GM12878 (cell line): Measurements from ENCODE around the gene SLC15A3. TPM values are rescaled to one million over a fixed set of nuclear protein-coding genes. Genes with fewer than 3 reads are reported as not detected.

Experiments
- ATAC-seq: fragments of 200-7000 bp; cut with Tn5 transposase; 3 replicates; pipeline ENCODE4 v1.9.1; 2020; ENCODE audit warnings: mild to moderate bottlenecking, moderate library complexity
- BruUV-seq: library from RNA; stranded (reverse); fragments of 400-500 nt; replicated peaks from 2 replicates; lab custom pipeline; 2021; lab: Mats Ljungman, UMichigan
- CTCF ChIA-PET: fragments of 300-600 bp; sonication (Branson Sonifier 250); formaldehyde crosslinking; extraction: SDS; loops from one replicate; lab custom pipeline; 2021; ENCODE audit warnings: inconsistent platforms; lab: Yijun Ruan, JAX
- POLR2A ChIA-PET: fragments of 350-600 bp; formaldehyde crosslinking; extraction: SDS; loops from one replicate; lab custom pipeline; 2021; ENCODE audit warnings: inconsistent platforms; lab: Charles Lee
- RAD21 ChIA-PET: fragments of 300-600 bp; sonication (Branson Sonifier 250); formaldehyde crosslinking; loops from one replicate; lab custom pipeline; 2023; ENCODE audit warnings: antibody characterized with exemption; ENCODE audit not compliant: unreplicated experiment; lab: Charles Lee
- SMC1A ChIA-PET: fragments of 300-600 bp; sonication (Branson Sonifier 250); formaldehyde crosslinking; loops from one replicate; lab custom pipeline; 2023; ENCODE audit not compliant: unreplicated experiment, uncharacterized antibody; lab: Charles Lee
- DNase-seq: peaks from one replicate; pipeline ENCODE4 v3.0.0-alpha.2; 2011; ENCODE audit warnings: low read depth, low spot score
- FAIRE-seq: peaks from 3 replicates; lab custom pipeline; 2011; peaks lifted over from hg19 to GRCh38; lab: Jason Lieb, UNC
- H2AFZ ChIP-seq: 2 replicates; pipeline ENCODE4 v1.6.0; 2011; ENCODE audit warnings: low read depth, low read length, control low read depth; ENCODE audit not compliant: control insufficient read depth
- H3K27ac ChIP-seq: 2 replicates; pipeline ENCODE4 v1.5.1; 2011; ENCODE audit warnings: control low read depth; ENCODE audit not compliant: control insufficient read depth, insufficient read depth
- H3K27me3 ChIP-seq, 2 experiments: replicated peaks in 1 of 2; 2 replicates each; pipeline versions ENCODE4 v1.6.0 to v1.6.1; 2011; ENCODE audit warnings: low read length in 1 of 2; ENCODE audit not compliant: control insufficient read depth in 2 of 2, insufficient read depth in 2 of 2
- H3K36me3 ChIP-seq, 2 experiments: 2 replicates each; pipeline ENCODE4 v1.5.1; 2011; ENCODE audit warnings: low read length in 1 of 2; ENCODE audit not compliant: control insufficient read depth in 2 of 2, insufficient read depth in 2 of 2
- H3K4me1 ChIP-seq: 2 replicates; pipeline ENCODE4 v1.6.1; 2011; ENCODE audit warnings: mild to moderate bottlenecking, low read length, moderate library complexity, mixed read lengths; ENCODE audit not compliant: control insufficient read depth, insufficient read depth
- H3K4me2 ChIP-seq: 2 replicates; pipeline ENCODE4 v1.6.0; 2011; ENCODE audit warnings: control low read depth; ENCODE audit not compliant: control insufficient read depth, insufficient read depth
- H3K4me3 ChIP-seq: fragments of 200-600 bp; sonication (generic); 2 replicates; pipeline ENCODE4 v1.5.1; 2016
- H3K79me2 ChIP-seq: 2 replicates; pipeline ENCODE4 v1.6.0; 2011; ENCODE audit warnings: low read length; ENCODE audit not compliant: control insufficient read depth, insufficient read depth
- H3K9ac ChIP-seq: 2 replicates; pipeline ENCODE4 v1.8.0; 2011; ENCODE audit warnings: low read length, control low read depth, mixed read lengths; ENCODE audit not compliant: control insufficient read depth, insufficient read depth
- H3K9me3 ChIP-seq: replicated peaks from 3 replicates; pipeline ENCODE4 v1.5.1; 2011; ENCODE audit warnings: mild to moderate bottlenecking, low read length; ENCODE audit not compliant: control insufficient read depth, insufficient read depth
- H4K20me1 ChIP-seq: 2 replicates; pipeline ENCODE4 v1.6.0; 2011; ENCODE audit not compliant: control insufficient read depth, insufficient read depth
- ASH2L ChIP-seq: fragments of 300-600, 200-600 bp; sonication (generic); IDR thresholded peaks from 2 replicates; pipeline ENCODE4 v1.6.1; 2017; ENCODE audit warnings: low read depth, mild to moderate bottlenecking, borderline replicate concordance
- ATF3 ChIP-seq: IDR thresholded peaks from 2 replicates; pipeline ENCODE4 v1.6.1; 2011; ENCODE audit warnings: low read depth, mild to moderate bottlenecking, low read length, moderate library complexity, borderline replicate concordance; ENCODE audit errors: extremely low read depth
- BACH1 ChIP-seq: fragments of 450-650 bp; IDR thresholded peaks from 2 replicates; pipeline ENCODE4 v1.6.1; 2017; ENCODE audit warnings: mild to moderate bottlenecking, borderline replicate concordance
- HDAC6 ChIP-seq: fragments of 200-600 bp; sonication (generic); IDR thresholded peaks from one replicate; pipeline ENCODE4 v1.8.0; 2017; ENCODE audit warnings: antibody characterized with exemption; ENCODE audit not compliant: unreplicated experiment
- IKZF2 ChIP-seq, 2 experiments: fragments of 450-650 bp; IDR thresholded peaks; 2 replicates each; pipeline ENCODE4 v1.6.1; 2017; ENCODE audit warnings: mild to moderate bottlenecking in 2 of 2, moderate library complexity in 2 of 2
- MTA2 ChIP-seq: fragments of 450-650 bp; IDR thresholded peaks from 2 replicates; pipeline ENCODE4 v1.6.1; 2016; ENCODE audit warnings: low read depth, mild to moderate bottlenecking, moderate library complexity
- MYB ChIP-seq: fragments of 150-350 bp; IDR thresholded peaks from 2 replicates; pipeline ENCODE4 v1.6.1; 2014; ENCODE audit warnings: mild to moderate bottlenecking, low read depth, low read length, borderline replicate concordance
- NBN ChIP-seq: fragments of 450-650 bp; IDR thresholded peaks from 2 replicates; pipeline ENCODE4 v1.6.1; 2016
- POU2F2 ChIP-seq: IDR thresholded peaks from 3 replicates; pipeline ENCODE4 v1.6.1; 2011; ENCODE audit warnings: low read depth, mild to moderate bottlenecking, low read length, borderline replicate concordance
- RAD21 ChIP-seq: IDR thresholded peaks from 2 replicates; pipeline ENCODE4 v1.6.1; 2011; ENCODE audit warnings: mild to moderate bottlenecking, low read depth, low read length, moderate library complexity; ENCODE audit not compliant: insufficient read depth
- RBBP5 ChIP-seq: fragments of 200-600 bp; sonication (generic); conservative IDR thresholded peaks from 2 replicates; pipeline ENCODE4 v1.6.1; 2016
- TBL1XR1 ChIP-seq: IDR thresholded peaks from 2 replicates; pipeline ENCODE4 v1.6.1; 2012; ENCODE audit warnings: low read depth, low read length, improper control_type of control experiment
- ZNF384 ChIP-seq: IDR thresholded peaks from 2 replicates; pipeline ENCODE4 v1.6.1; 2012; ENCODE audit warnings: low read depth, mild to moderate bottlenecking, low read length, improper control_type of control experiment, borderline replicate concordance
- WGBS: methylation state at CpG from one replicate; pipeline ENCODE4 v1.1.6; 2016; ENCODE audit warnings: low lambda C conversion rate; ENCODE audit not compliant: insufficient replicate concordance, insufficient coverage; ENCODE audit errors: missing lambda C conversion rate; 5-methylcytosine and 5-hydroxymethylcytosine counted together
- in situ Hi-C: fragments of 300-500 bp; cut with MboI; formaldehyde crosslinking; loops from 9 replicates; pipeline ENCODE4 v1.14.3; 2018; ENCODE audit warnings: mixed read lengths
- intact Hi-C: fragments of 100-400 bp; cut with micrococcal nuclease; formaldehyde crosslinking; loops from one replicate; pipeline ENCODE4 v1.14.2; 2022; ENCODE audit not compliant: unreplicated experiment
- polyA plus RNA-seq, 11 experiments: library from polyadenylated mRNA; depleted of rRNA in 4 of 11; unstranded in 6 of 11; stranded (reverse) in 5 of 11; fragments of >200 nt; fragmentation: Nextera tagmentation in 4 of 11; fragmentation: Illumina TruSeq in 1 of 11; extraction: Ambion mirVana in 4 of 11; extraction: Trizol in 1 of 11; gene quantifications; 1 replicate in 1 of 11; 2 replicates in 10 of 11; pipeline versions ENCODE4 v1.2.1 to v1.2.3, GENCODE V29; 2011 to 2016; ENCODE audit warnings: inconsistent platforms in 2 of 11, missing spikeins in 2 of 11, low read depth in 1 of 11
- total RNA-seq, 4 experiments: library from RNA; depleted of rRNA in 3 of 4; stranded (reverse); fragments of >200 nt in 3 of 4; fragmentation: Illumina TruSeq in 1 of 4; extraction: Trizol in 1 of 4; gene quantifications; 2 replicates each; pipeline versions ENCODE4 v1.2.1 to v1.2.3, GENCODE V29; 2013 to 2021
- TF ChIP-seq, protein P1 (sequence below): IDR thresholded peaks from 2 replicates; pipeline ENCODE4 v1.6.1; 2012; ENCODE audit warnings: low read depth, low read length, improper control_type of control experiment
- TF ChIP-seq, protein P2 (sequence below): fragments of 450-650 bp; formaldehyde crosslinking; IDR thresholded peaks from 2 replicates; pipeline ENCODE4 v1.4.0; 2020; ENCODE audit warnings: mild to moderate bottlenecking, moderate library complexity
- TF ChIP-seq, protein P3 (sequence below): IDR thresholded peaks from 2 replicates; pipeline ENCODE4 v1.6.1; 2011; ENCODE audit warnings: borderline replicate concordance, low read depth, mild to moderate bottlenecking, moderate library complexity, low read length; ENCODE audit not compliant: insufficient read depth, poor library complexity, severe bottlenecking

The SLC15A3 gene
- total and polyA plus RNA-seq, 10 of the 15 experiments (the other 5 are each of a cell fraction or from before 2014, with no cell fraction given): 17.7 to 102 (median 55.8) TPM

GRCh38 chr11:60970369-60970774 lies 18.4 kb upstream of the SLC15A3 start:
- RAD21 ChIA-PET: interaction anchor here (0.5 to 3.7 kb wide), 16 partner anchors 8 to 217 kb away, joined by 3 to 27 read pairs (median 4); partner anchors contain the start of gene SLC15A3
- Histone ChIP-seq H3K4me3 (no peak overlapping the region), H3K4me1 (peaks cover 6% of the 10 kb centered on the region; the same call in 1 of the 2 replicates), H3K27me3 (no peaks in the 10 kb centered on the region), H2AFZ (peak overlapping the region; percentile 16; the same call in 1 of the 2 replicates), H3K9ac (no peak overlapping the region), H3K4me2 (no peak overlapping the region), H3K36me3 (no peaks in the 10 kb centered on the region), H3K79me2 (no peaks in the 10 kb centered on the region), H3K9me3 (peaks cover 3% of the 10 kb centered on the region), H4K20me1 (no peaks in the 10 kb centered on the region), H3K27ac (no peak overlapping the region)
- DNase-seq (no peak), FAIRE-seq (peak; percentile 35), ATAC-seq (peak; percentile 96)
- in situ Hi-C loops: no loop called here
- SMC1A ChIA-PET: interaction anchor here (0.7 to 4.5 kb wide), 30 partner anchors 9 to 220 kb away, joined by 3 to 29 read pairs (median 4); no protein-coding TSS in a partner anchor
- WGBS: under 1% methylated on average over 9 of the region's 9 CpGs
- CTCF ChIA-PET: interaction anchor here (0.5 to 3.8 kb wide), 41 partner anchors 10 to 216 kb away, joined by 3 to 46 read pairs (median 5); partner anchors contain the start of genes TMEM109 and TMEM132A
- no TSS peak for BruUV-seq
- intact Hi-C loops: loop anchor here (1.0 kb wide), 2 partner anchors 159 to 217 kb away; no protein-coding TSS in a partner anchor
- POLR2A ChIA-PET: interaction anchor here (1.3 to 1.8 kb wide), 2 partner anchors 72 to 74 kb away, joined by 3 to 5 read pairs; no protein-coding TSS in a partner anchor
- 0 out of 2 replicates have a peak, but pooled peaks have one; percentile 19 for TF ChIP-seq BACH1
- no peak for TF ChIP-seq RBBP5
- no peak for TF ChIP-seq ZNF384
- TF ChIP-seq NBN: no peak
- no peak for TF ChIP-seq MYB
- TF ChIP-seq, protein P1, sequence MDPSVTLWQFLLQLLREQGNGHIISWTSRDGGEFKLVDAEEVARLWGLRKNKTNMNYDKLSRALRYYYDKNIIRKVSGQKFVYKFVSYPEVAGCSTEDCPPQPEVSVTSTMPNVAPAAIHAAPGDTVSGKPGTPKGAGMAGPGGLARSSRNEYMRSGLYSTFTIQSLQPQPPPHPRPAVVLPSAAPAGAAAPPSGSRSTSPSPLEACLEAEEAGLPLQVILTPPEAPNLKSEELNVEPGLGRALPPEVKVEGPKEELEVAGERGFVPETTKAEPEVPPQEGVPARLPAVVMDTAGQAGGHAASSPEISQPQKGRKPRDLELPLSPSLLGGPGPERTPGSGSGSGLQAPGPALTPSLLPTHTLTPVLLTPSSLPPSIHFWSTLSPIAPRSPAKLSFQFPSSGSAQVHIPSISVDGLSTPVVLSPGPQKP: no peak
- no peak for TF ChIP-seq TBL1XR1
- TF ChIP-seq, protein P2, sequence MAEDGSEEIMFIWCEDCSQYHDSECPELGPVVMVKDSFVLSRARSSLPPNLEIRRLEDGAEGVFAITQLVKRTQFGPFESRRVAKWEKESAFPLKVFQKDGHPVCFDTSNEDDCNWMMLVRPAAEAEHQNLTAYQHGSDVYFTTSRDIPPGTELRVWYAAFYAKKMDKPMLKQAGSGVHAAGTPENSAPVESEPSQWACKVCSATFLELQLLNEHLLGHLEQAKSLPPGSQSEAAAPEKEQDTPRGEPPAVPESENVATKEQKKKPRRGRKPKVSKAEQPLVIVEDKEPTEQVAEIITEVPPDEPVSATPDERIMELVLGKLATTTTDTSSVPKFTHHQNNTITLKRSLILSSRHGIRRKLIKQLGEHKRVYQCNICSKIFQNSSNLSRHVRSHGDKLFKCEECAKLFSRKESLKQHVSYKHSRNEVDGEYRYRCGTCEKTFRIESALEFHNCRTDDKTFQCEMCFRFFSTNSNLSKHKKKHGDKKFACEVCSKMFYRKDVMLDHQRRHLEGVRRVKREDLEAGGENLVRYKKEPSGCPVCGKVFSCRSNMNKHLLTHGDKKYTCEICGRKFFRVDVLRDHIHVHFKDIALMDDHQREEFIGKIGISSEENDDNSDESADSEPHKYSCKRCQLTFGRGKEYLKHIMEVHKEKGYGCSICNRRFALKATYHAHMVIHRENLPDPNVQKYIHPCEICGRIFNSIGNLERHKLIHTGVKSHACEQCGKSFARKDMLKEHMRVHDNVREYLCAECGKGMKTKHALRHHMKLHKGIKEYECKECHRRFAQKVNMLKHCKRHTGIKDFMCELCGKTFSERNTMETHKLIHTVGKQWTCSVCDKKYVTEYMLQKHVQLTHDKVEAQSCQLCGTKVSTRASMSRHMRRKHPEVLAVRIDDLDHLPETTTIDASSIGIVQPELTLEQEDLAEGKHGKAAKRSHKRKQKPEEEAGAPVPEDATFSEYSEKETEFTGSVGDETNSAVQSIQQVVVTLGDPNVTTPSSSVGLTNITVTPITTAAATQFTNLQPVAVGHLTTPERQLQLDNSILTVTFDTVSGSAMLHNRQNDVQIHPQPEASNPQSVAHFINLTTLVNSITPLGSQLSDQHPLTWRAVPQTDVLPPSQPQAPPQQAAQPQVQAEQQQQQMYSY (CRISPR knock-in tag): no peak
- no peak for TF ChIP-seq MTA2
- no peak for TF ChIP-seq ATF3
- peak; percentile 90 for TF ChIP-seq RAD21
- 0 out of 3 replicates have a peak, but pooled peaks have one; percentile 55 for TF ChIP-seq POU2F2
- TF ChIP-seq IKZF2 (IDR thresholded peaks at IDR 0.05): no peak
- no peak for TF ChIP-seq HDAC6
- TF ChIP-seq, protein P3, sequence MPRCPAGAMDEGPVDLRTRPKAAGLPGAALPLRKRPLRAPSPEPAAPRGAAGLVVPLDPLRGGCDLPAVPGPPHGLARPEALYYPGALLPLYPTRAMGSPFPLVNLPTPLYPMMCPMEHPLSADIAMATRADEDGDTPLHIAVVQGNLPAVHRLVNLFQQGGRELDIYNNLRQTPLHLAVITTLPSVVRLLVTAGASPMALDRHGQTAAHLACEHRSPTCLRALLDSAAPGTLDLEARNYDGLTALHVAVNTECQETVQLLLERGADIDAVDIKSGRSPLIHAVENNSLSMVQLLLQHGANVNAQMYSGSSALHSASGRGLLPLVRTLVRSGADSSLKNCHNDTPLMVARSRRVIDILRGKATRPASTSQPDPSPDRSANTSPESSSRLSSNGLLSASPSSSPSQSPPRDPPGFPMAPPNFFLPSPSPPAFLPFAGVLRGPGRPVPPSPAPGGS: no peak
- no peak for TF ChIP-seq ASH2L
